ENCODE results near the gene FNDC8. TPM values are rescaled to one million over a fixed set of nuclear protein-coding genes. Genes with fewer than 3 reads are reported as not detected.
"Not testable (repeated sequence)": the region's sequence is repeated elsewhere in the genome, so short reads cannot be mapped to it uniquely, and the experiment has no call there.

Gene FNDC8
- total RNA-seq, 2 donors from 2014 or later, result not detected

GRCh38 chr17:35169835-35170363, 48.5 kb downstream of the FNDC8 start:
- H3K4me3 ChIP-seq, result no peak overlapping the region

GRCh38 chr17:35170968-35171771, 49.8 kb downstream of the FNDC8 start:
- intact Hi-C loops (cut with DNase I), result loop anchor here (10.0 kb wide), 1 partner anchor 364 kb away; the partner anchor contains the start of gene SLFN12L
- peak; percentile 19 for TF ChIP-seq CTCF (IDR thresholded peaks at IDR 0.05)

More at GRCh38 chr17:35169835-35170363, 48.5 kb downstream of the FNDC8 start:
- no peak for TF ChIP-seq CTCF (IDR thresholded peaks at IDR 0.05)
- no peaks in the 10 kb centered on the region for H3K36me3 ChIP-seq
- no peak for DNase-seq
- intact Hi-C loops (cut with DNase I), result loop anchor here (10.0 kb wide), 1 partner anchor 365 kb away; the partner anchor contains the start of gene SLFN12L
- no peaks in the 10 kb centered on the region for H3K27me3 ChIP-seq
- no peak overlapping the region for H3K27ac ChIP-seq
- H3K9ac ChIP-seq (ENCODE audit: low read depth in 2 of 2, low read length in 2 of 2), result no peak overlapping the region
- H3K9me3 ChIP-seq, result no peaks in the 10 kb centered on the region
- H3K4me1 ChIP-seq, result no peaks in the 10 kb centered on the region

GRCh38 chr17:35171834-35172233, 50.4 kb downstream of the FNDC8 start:
- H3K4me3 ChIP-seq, result no peak overlapping the region
- no peaks in the 10 kb centered on the region for H3K36me3 ChIP-seq
- no peaks in the 10 kb centered on the region for H3K4me1 ChIP-seq
- no peak for TF ChIP-seq CTCF (IDR thresholded peaks at IDR 0.05)
- no peak for DNase-seq
- no peaks in the 10 kb centered on the region for H3K9me3 ChIP-seq
- no peak overlapping the region for H3K27ac ChIP-seq
- intact Hi-C loops (cut with DNase I), result loop anchor here (10.0 kb wide), 1 partner anchor 363 kb away; the partner anchor contains the start of gene SLFN12L
- H3K9ac ChIP-seq (ENCODE audit: low read depth in 2 of 2, low read length in 2 of 2), result no peak overlapping the region
- no peaks in the 10 kb centered on the region for H3K27me3 ChIP-seq

More at GRCh38 chr17:35170968-35171771, 49.8 kb downstream of the FNDC8 start:
- no peaks in the 10 kb centered on the region for H3K4me1 ChIP-seq
- no peak for DNase-seq
- H3K4me3 ChIP-seq, result no peak overlapping the region
- no peak overlapping the region for H3K27ac ChIP-seq
- H3K27me3 ChIP-seq, result no peaks in the 10 kb centered on the region
- H3K9ac ChIP-seq (ENCODE audit: low read depth in 2 of 2, low read length in 2 of 2), result no peak overlapping the region
- no peaks in the 10 kb centered on the region for H3K9me3 ChIP-seq
- H3K36me3 ChIP-seq, result no peaks in the 10 kb centered on the region

GRCh38 chr17:35172321-35172720, 50.9 kb downstream of the FNDC8 start:
- not testable (repeated sequence) for H3K9me3 ChIP-seq; H3K36me3 ChIP-seq; H3K4me1 ChIP-seq; DNase-seq; H3K27ac ChIP-seq; H3K9ac ChIP-seq (ENCODE audit: low read depth in 2 of 2, low read length in 2 of 2); H3K27me3 ChIP-seq; H3K4me3 ChIP-seq
- intact Hi-C loops (cut with DNase I), result loop anchor here (10.0 kb wide), 1 partner anchor 362 kb away; the partner anchor contains the start of gene SLFN12L

GRCh38 chr17:35174835-35175334, 53.5 kb downstream of the FNDC8 start:
- no peak overlapping the region for H3K4me3 ChIP-seq
- H3K27me3 ChIP-seq, result no peaks in the 10 kb centered on the region
- DNase-seq, result no peak
- no peaks in the 10 kb centered on the region for H3K36me3 ChIP-seq
- no peak for TF ChIP-seq CTCF (IDR thresholded peaks at IDR 0.05)
- intact Hi-C loops (cut with DNase I), result loop anchor here (10.0 kb wide), 1 partner anchor 360 kb away; the partner anchor contains the start of gene SLFN12L
- H3K27ac ChIP-seq, result no peak overlapping the region
- no peaks in the 10 kb centered on the region for H3K4me1 ChIP-seq
- no peaks in the 10 kb centered on the region for H3K9me3 ChIP-seq
- H3K9ac ChIP-seq (ENCODE audit: low read depth in 2 of 2, low read length in 2 of 2), result no peak overlapping the region

Measured in colonic mucosa (tissue), 4 donors.